GM21515 (cell line): Measurements from ENCODE around the gene GLP1R.

Experiments
- ATAC-seq: cut with Tn5 transposase; IDR thresholded peaks from one replicate; pipeline ENCODE4 v1.9.1; 2021; ENCODE audit not compliant: unreplicated experiment

Gene GLP1R

DNA sequence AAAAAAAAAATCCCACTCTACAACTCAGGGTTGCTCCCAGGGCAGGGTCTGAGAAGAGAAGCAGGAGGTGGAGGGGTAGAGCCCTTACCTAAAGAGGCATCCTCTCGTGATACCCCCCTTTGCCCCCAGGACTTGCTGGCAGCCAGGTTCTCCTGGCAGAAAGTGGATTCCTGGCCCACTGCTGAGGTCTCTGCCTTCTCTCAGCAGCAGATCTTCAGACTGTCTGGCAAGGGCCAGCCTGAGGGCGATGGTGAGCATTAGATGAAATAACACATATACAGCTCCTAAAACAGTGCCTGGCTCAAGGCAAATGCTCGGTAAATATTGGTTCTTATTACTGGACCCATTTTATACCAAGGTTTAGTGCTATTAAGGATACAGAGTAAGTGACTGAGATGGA, 4.8 kb upstream of the GLP1R start:
- ATAC-seq: no peak

DNA sequence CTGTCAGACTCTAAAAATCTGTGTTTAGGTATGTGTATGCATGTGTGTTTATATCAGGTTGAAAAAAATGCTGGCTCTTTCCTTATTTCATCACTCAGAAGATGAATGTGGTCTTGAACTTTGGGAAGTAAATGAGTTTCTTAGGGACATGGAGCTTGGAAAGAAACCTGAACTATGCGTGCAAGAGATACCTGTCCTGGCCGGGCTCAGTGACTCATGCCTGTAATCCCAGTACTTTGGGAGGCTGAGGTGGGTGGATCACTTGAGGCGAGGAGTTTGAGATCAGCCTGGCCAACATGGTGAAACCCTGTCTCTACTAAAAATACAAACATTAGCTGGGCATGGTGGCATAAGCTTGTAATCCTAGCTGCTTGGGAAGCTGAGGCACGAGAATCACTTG, 4.4 kb upstream of the GLP1R start:
- ATAC-seq: no peak

DNA sequence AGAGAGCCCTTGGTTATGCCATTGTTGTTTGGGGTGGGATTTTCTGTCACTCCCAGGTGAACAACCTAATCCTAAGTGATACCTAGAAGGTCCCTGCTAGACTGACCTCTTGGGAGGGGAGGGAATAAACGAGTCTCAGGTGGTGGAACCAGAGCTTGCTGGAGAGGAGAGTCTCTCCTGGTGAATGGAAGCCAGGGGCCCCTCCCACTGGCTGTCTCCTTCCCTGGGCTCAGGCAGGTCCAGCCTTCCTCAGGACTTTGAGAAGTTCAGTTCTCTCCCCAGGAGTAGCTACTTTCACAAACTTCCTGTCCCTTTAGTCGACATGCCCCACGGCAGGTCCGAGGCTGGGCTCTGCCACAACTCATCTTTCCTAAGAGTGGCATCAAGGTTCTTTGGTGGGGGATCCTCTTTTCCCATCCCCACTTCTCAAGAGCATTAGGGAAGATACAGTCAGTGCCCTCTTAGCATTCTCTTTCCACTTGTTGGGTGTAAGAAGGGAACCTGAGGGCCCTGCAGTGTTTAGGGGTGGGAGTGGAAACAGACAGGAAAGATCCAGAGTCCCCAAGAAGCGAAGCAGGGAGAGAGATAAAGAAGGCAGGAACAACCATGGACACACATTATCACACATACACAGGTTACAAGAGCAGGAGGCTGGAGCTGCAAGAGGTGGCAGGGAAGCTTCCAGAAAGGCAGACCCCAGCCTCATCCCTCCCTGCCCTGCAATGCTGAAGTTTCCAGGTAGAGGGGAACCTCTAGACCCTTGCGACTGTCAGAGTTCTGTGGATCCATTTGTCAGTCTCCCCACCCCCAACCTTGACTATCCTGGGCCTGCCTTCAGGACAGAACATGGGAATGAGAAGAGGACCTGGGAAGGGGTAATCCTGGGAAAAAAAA, 900 bp upstream of the GLP1R start:
- no peak for ATAC-seq

DNA sequence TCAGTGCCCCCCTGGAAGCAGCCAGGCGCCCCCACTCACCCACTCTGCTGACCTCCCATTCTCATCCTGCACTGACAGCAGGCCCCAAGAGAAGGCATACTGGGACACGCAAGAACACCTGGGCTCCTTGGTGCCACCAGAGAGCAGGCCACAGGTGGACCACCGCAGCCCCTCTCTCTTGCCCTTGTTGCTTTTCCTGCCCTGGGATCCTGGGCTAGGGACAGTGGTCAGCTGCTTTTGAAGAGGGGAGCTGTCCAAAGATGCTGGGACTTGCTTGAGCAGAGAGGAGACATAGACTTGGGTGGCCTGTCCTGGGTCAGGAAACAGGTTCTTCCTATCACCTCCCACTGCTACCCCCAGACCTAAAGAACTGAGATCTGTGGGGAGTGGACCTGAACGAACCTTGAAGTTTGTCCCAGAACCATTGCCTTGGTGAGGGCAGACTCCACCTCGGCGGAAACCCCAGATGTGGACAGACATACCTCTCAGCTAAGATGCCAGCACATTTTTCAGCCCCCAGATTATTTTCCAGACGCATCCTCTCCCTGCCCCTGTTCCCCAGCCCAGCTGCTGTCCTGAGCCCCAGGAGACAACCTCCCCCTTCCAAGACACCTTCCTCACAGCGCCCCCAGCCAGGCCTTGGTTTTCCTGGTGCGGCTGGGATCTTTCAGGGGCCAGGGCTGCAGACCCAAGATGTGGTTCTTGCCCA, 1.1 kb downstream of the GLP1R start:
- no peak for ATAC-seq

DNA sequence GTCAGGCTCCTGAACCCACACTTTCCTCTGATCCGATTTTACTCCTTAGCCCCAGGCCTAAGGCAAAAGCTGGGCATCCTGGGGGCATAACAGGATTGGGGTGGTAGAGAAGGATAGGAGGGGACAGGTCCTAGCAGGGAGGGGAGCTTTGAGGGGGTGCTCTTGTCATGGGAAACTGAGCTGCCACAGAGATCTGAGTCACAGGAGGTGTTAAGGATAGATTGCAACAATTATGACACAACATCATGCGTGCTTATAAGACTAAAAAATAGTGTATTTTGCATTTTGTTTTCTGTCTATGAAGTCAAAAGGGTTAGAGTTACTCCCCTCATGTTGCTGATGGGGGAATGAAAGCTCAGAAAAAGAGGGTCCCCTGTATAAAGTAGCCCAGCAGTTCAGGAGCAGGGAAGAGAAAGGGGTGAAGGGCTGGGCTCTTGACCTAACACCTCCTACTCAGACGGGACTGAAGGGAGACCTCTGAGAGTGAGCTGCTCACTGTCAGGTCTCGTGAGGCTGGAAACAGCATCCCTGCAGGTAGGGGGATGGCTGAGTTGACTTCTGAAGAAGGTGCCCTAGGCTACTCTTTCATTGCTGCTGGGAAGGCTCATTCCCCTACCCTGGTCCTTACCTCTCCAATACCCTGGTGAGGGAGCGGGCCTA, 2.0 kb downstream of the GLP1R start:
- ATAC-seq: no peak

DNA sequence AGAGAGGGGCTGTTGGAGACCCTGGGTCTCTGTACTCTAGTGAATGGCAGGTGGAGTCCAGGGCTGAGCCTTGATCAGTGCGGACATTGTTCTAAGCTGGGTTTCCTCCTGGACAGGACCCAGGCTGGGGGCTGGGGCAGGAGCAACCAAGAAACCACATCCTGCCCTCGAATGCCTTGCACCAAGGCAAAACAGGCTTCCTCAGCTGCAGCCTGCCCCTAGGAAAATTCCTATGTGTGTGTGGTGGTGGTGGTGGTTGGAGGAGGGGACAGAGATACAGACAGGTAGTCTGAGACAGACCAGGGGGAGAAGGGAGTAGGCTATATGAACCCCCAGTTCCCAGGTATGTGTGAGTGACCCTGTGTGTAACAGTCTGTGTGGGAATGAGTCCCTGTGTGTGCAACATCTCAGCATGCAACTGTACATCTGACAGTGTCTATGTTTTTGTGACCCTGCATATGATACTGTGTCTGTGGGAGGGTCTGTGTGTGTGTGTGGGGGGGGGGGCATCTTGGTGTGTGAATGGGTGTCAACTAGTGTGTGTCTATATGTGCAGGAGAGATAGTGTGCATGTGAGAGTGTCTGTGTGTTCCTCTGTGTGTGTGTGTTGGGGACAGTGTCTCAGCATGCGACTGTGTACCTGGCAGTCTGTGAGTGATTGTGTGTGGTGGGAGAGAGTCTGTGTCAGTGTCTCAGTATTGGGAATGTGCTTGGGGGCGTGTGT, 3.0 kb downstream of the GLP1R start:
- ATAC-seq: no peak

DNA sequence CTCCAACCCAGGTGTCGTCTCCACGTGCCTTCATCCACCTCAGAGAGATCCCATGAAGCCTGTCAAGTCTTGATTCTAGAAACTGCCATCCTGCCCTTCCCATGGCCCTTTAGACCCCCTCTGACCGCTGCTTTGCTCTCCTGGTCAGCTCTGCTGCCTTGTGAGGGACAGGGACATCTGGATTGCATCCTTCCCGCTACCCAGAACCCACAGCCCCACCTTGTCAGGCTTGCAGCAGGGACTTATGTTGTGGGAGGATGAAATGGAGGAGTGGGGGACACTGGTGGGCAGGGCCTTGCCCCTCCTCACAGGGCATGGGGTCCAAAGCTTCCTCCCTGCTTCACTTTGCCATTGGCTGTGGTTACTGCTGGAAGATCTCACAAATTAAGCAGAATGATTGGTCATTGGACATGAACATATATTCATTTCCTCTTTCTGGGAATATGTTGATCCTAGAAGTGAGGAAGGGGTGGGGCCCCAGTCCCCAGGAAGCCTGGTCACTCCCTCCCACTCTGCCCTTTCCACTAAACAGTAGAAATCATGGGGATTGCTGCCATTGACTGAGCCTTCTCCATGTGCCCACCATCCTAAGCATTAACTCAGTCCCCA, 4.5 kb downstream of the GLP1R start:
- ATAC-seq: no peak

DNA sequence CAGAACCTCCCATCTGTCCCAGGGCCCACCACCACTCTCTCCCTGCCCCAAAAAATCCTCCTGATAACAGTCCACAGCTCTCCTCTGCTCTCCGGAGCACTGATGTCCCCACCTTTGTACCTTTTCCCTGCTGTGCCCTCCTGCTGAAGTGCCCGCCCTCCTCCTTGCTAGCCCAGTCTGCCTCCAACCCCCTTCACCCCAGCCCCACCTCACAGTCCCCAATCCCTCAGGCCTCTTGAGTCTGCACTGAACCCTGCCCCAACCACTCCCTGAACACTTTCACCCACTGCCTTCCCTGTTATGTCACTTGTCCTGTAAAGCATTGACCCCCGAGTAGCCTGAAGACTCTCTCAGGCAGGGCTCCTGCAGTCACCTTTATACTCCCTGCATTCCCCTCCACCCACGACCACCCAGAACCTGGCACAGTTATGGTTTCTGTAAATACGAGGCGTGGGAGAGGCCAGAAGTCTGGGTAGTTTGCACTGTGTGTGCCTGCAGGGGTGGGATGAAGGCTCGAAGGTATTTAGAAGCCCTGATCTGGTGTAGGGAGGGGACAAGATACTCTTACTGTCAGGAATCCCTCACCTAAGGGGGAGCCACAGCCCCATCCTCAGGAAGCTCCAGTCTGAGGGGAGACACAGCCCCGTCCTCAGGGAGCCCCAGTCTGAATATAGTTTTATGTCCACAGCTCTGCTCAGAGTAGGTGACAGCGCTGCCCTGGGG, 5.4 kb downstream of the GLP1R start:
- ATAC-seq: no peak

DNA sequence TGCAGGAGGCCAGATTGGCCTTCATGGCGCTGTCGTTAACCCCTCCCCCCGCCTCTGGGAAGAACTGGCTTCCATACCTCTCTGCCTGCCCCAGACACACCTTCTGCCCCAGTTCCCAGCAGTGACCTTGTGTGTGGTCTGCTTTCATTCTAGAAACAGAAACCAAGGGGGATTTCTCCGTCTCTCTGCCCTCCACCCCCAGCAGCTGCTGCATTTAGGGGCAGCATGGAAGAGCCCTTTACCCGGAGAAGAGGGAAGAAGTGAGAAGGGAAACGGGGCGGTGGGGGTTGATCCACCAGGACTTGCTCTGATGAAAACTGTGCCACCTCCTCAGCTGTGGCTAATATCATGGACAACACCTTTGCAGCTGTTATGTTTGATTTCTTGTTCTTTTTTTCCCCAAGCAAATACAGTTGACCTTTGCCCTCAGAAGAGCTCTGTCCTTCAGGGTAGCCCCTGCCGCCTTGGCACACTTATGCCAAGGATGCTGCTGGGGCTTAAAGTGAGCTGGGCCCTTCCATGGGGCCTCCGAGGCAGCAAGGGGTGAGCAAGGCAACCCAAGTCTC, 6.1 kb downstream of the GLP1R start:
- no peak for ATAC-seq

DNA sequence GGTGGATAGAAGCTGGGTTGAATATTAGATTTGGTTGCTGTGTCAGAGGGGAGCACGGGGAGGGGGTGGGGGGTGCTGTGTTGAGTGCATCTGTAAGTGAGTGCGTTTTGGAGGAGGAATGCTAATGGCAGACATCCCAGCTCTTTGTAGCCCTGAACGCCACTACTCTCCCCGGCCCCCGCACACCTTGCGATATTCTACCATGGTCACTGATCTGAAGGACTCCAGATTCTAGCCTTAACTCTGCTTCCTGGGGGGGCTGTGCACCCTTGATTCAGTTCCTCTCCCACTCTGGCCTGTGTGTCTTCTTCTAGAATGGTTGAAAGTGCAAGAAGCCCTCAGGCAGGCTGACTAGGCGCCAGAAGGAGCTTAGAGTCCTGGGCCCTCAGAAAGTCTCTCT, 7.1 kb downstream of the GLP1R start:
- ATAC-seq: no peak

DNA sequence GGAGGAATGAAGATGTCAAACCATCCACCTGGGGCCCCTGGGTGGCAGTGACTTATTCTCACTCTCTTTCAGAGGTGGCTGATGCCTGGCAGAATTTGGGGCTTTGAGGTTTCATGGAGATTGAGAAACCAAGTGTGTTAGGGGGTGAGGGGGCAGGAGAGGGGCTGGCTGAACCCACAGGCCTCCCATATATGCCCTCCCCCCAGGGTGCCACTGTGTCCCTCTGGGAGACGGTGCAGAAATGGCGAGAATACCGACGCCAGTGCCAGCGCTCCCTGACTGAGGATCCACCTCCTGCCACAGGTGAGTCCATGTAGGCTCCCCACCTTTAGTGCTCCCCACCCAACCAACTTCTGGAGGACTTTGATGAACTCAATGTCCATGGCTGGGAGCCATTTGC, 7.6 kb downstream of the GLP1R start:
- ATAC-seq: no peak

DNA sequence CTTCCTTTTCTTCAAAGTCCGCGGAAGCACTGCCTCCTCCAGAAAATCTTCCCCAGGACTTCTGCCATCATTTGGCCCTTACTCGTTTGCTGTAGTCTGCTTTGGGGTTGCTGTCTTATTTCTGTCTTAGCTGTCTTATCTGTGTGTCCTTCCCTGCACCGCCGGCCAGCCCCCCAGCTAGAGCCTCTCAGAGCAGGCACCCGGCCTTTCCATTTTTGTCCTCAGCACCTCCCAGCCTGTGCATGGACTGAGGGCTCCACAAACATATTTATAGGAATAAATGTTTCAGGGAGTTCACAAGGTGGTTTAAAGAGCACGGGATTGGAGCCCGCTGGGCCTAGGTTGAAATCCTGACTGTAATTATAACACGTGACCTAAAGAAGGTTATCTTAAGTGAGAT, 8.1 kb downstream of the GLP1R start:
- ATAC-seq: no peak

DNA sequence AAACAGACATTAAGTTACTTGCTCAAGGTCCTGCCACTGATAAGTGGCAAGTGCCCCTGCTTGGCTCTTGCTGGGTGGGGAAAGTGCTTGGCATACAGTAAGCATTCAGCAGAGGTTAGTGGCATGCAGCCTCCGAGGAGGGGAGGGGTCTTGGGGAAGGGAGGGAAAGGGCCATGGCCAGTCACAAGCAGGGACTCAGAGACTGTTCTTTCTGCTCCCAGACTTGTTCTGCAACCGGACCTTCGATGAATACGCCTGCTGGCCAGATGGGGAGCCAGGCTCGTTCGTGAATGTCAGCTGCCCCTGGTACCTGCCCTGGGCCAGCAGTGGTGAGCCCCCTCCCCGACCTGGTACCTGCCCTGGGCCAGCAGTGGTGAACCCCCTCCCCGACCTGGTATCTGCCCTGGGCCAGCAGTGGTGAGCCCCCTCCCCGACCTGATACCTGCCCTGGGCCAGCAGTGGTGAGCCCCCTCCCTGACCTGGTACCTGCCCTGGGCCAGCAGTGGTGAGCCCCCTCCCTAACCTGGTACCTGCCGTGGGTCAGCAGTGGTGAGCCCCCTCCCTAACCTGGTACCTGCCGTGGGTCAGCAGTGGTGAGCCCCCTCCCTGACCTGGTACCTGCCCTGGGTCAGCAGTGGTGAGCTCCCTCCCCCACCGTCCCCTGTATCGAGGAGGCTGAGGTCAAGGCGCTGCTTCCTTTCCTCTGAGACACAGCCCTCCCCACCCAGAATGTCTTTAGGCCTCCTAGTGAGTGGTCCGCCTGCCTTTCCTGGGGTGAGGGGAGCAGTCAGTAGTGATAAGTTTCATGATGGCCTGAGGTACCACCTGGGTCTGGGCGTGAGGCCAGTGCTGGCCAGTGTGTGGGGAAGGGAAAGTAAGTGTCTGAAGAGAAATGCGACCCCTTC, 8.9 kb downstream of the GLP1R start:
- no peak for ATAC-seq

DNA sequence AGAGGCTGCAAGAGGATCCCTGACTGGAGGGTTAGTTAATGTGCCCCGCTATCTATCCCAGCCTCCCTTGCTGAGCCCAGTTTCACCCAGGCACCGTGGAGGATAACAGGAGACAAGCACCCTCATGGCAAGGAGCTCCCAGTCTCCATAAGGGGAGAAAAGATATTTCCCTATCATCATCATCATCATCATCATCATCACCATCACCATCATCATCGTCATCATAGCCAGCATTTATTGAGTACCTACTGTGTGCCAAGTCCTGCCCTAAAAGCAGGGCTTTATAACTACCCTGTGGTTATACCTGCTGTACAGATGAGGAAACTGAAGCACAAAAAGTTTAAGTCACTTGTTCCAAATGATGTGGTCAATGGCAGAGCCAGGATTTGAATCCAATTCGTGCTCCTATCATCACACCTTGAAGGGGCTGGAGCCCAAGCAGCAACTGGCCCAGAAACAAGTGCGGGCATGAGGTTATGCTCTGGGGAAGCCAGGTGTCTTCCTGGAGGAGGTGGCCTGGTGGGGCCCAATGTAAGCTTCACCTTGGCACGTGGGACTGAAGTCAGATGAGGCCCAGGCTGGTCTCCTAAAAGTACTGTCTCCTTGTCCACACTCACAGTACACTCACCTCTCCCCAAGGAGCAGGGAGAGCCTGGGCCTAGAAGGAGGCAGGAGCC, 10.0 kb downstream of the GLP1R start:
- no peak for ATAC-seq

DNA sequence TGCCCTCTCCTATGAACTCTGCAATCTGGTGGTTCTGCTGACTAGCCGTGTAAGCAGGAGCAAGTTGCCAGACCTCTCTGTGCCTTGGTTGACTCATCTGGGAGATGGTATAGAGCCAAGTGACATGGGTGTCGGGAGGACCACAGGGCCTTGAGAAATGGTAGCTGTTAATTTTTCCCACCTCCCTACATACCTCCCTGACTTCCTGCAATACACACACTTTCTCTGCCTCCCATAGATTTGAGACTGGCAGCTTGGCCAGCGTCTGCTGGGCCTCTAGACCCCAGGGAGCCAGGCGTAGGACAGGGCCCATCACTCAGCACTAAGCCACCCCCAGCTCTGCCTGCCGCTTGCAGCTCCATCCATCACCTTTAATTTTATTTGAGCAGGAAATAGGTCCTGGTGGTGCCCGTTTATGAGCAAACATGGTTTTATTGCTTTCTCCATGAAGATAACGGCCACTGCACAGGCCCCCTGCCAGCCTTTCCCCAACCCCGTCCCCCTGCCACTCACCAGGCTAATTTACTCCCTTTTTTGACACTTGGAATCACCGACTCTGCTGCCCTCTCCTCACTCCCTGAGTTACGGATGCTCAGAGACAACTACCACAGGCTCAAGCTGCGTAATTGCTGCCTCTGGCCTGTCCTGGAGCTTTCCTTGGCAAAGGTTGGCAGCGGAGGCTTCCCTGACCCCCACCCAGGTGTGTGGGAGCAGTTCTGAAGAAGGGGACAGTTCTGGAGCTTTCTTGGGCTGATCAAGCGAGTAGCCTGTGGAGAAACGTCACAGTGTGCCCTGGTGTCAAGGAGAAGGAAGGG, 11.1 kb downstream of the GLP1R start:
- no peak for ATAC-seq

DNA sequence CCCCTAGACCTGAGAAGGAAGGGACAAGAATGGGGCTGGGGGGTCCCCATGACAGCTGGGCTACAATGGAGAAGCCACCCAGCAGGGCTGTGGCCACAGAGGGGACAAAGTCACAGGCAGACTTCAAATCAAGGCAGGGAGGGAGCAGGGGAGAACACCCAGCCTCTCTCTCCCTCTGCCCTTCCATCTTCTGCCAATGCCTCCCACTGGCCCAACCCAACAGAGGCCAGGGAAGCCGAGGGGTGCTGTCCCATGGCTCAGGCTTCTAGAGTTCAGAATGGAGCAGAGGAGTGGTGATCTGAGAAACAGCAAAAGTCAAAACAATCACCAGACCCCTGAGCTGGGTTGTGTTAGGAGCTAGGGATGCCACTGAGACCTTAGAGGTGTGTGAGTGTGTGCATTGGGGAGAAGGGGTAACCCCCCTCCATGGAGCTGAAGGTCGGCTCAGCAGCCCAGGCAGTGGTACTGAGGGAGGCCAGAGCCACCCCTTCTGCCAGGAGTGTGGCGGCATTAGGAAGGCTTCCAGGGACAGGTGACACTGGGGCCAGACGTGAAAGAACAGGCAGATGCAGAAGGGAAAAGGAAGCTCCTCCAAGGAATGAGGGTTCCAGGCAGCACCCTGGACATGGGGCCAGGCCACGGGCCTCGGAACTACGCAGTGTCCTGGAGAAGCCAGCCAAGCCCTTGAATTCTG, 12.0 kb downstream of the GLP1R start:
- ATAC-seq: no peak

DNA sequence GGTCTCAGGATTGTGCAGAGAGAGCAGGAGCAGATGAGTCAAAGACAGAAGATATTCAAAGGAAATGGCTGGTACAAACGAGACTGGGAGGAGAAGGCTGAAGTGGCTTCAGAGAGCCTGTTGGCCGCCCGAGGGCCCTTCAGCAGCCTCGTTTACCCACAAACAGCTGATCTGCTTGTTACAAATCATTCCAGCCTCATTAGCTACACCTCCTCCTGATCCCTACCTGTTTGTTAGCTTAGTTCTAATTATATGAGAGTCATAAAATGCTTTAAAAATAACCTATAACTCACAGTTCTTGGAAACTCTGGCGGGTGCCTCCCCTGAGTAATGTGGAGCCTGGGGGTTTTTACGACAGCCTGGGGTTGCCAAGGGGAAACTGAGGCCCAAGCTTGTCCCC, 12.6 kb downstream of the GLP1R start:
- ATAC-seq: no peak
